Suprapubic skin (tissue), 4 donors: Measurements from ENCODE around the gene STRIT1. TPM values are rescaled to one million over a fixed set of nuclear protein-coding genes. Genes with fewer than 3 reads are reported as not detected.

Experiments
- DNase-seq, 2 donors: peaks; one replicate each; pipeline ENCODE4 v3.0.0-alpha.2; 2019; ENCODE audit warnings: low spot score in 2 of 2
- H3K27ac ChIP-seq: fragments of 200-600 bp; sonication (generic); one replicate; pipeline ENCODE4 v1.5.1; 2019
- H3K27me3 ChIP-seq: fragments of 200-600 bp; sonication (generic); one replicate; pipeline ENCODE4 v1.5.1; 2019
- H3K36me3 ChIP-seq: fragments of 200-600 bp; sonication (generic); one replicate; pipeline ENCODE4 v1.5.1; 2019
- H3K4me1 ChIP-seq: fragments of 200-600 bp; sonication (generic); one replicate; pipeline ENCODE4 v1.5.1; 2019
- H3K4me3 ChIP-seq: fragments of 200-600 bp; sonication (generic); one replicate; pipeline ENCODE4 v1.5.1; 2019; ENCODE audit warnings: mild to moderate bottlenecking
- H3K9me3 ChIP-seq: fragments of 200-600 bp; sonication (generic); one replicate; pipeline ENCODE4 v1.5.1; 2019
- EP300 ChIP-seq: sonication (generic); formaldehyde crosslinking; IDR thresholded peaks from one replicate; pipeline ENCODE4 v1.6.1; 2017; ENCODE audit warnings: antibody characterized with exemption
- POLR2A ChIP-seq, 2 donors: fragments of 450-650 bp; IDR thresholded peaks; one replicate each; pipeline ENCODE4 v1.6.1; 2017; ENCODE audit warnings: antibody characterized with exemption in 2 of 2, mild to moderate bottlenecking in 2 of 2, moderate library complexity in 2 of 2
- POLR2AphosphoS5 ChIP-seq, 3 donors: sonication (generic); formaldehyde crosslinking; IDR thresholded peaks; one replicate each; pipeline ENCODE4 v1.6.1; 2017; ENCODE audit warnings: antibody characterized with exemption in 3 of 3
- WGBS: methylation state at CpG from one replicate; pipeline ENCODE4 v1.1.5; 2018; 5-methylcytosine and 5-hydroxymethylcytosine counted together
- total RNA-seq, 4 donors: library from RNA; depleted of rRNA; stranded (reverse); fragments of >200 nt; gene quantifications; one replicate each; pipeline ENCODE4 v1.1.0, GENCODE V29; 2016
- TF ChIP-seq, protein P1 (sequence below), 2 donors: fragments of 200-600 bp in 1 of 2; fragments of 450-650 bp in 1 of 2; sonication (generic) in 1 of 2; IDR thresholded peaks; one replicate each; pipeline ENCODE4 v1.5.1; 2016 to 2019; ENCODE audit warnings: antibody characterized with exemption in 2 of 2, mild to moderate bottlenecking in 1 of 2, moderate library complexity in 1 of 2

Gene STRIT1
- total RNA-seq, 4 donors from 2014 or later, result not detected

GRCh38 chr3:155252535-155252934 lies 40.9 kb downstream of the STRIT1 start:
- H3K27me3 ChIP-seq, result no peaks in the 10 kb centered on the region
- H3K4me3 ChIP-seq, result no peak overlapping the region
- no peak for DNase-seq
- no peaks in the 10 kb centered on the region for H3K4me1 ChIP-seq
- H3K9me3 ChIP-seq, result no peaks in the 10 kb centered on the region
- no peak overlapping the region for H3K27ac ChIP-seq
- no peaks in the 10 kb centered on the region for H3K36me3 ChIP-seq
- no peak for TF ChIP-seq POLR2A (IDR thresholded peaks at IDR 0.05)
- 80% methylated on average over 3 of the region's 3 CpGs for WGBS

- H3K9me3 ChIP-seq, result no peaks in the 10 kb centered on the region
These were observed 41.5 kb downstream of the STRIT1 start for GRCh38 chr3:155252021-155252420.

GRCh38 chr3:155248531-155249187 lies 44.8 kb downstream of the STRIT1 start:
- Histone ChIP-seq H3K9me3 (no peaks in the 10 kb centered on the region), H3K27me3 (no peaks in the 10 kb centered on the region), H3K36me3 (no peaks in the 10 kb centered on the region), H3K27ac (no peak overlapping the region), H3K4me1 (no peaks in the 10 kb centered on the region), H3K4me3 (no peak overlapping the region)
- no peak for DNase-seq
- 89% methylated on average over 1 of the region's 1 CpG for WGBS
- TF ChIP-seq, protein P1, sequence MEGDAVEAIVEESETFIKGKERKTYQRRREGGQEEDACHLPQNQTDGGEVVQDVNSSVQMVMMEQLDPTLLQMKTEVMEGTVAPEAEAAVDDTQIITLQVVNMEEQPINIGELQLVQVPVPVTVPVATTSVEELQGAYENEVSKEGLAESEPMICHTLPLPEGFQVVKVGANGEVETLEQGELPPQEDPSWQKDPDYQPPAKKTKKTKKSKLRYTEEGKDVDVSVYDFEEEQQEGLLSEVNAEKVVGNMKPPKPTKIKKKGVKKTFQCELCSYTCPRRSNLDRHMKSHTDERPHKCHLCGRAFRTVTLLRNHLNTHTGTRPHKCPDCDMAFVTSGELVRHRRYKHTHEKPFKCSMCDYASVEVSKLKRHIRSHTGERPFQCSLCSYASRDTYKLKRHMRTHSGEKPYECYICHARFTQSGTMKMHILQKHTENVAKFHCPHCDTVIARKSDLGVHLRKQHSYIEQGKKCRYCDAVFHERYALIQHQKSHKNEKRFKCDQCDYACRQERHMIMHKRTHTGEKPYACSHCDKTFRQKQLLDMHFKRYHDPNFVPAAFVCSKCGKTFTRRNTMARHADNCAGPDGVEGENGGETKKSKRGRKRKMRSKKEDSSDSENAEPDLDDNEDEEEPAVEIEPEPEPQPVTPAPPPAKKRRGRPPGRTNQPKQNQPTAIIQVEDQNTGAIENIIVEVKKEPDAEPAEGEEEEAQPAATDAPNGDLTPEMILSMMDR (IDR thresholded peaks at IDR 0.05), result no peak
- TF ChIP-seq EP300 (no peak), POLR2A (IDR thresholded peaks at IDR 0.05) (no peak), POLR2AphosphoS5 (IDR thresholded peaks at IDR 0.05) (no peak)

More at GRCh38 chr3:155252021-155252420, 41.5 kb downstream of the STRIT1 start:
- TF ChIP-seq, protein P1 (IDR thresholded peaks at IDR 0.05), result no peak
- TF ChIP-seq POLR2A (IDR thresholded peaks at IDR 0.05) (no peak), EP300 (no peak), POLR2AphosphoS5 (IDR thresholded peaks at IDR 0.05) (no peak)
- Histone ChIP-seq H3K27me3 (no peaks in the 10 kb centered on the region), H3K4me3 (no peak overlapping the region), H3K27ac (no peak overlapping the region), H3K4me1 (no peaks in the 10 kb centered on the region), H3K36me3 (no peaks in the 10 kb centered on the region)
- DNase-seq, result no peak
- WGBS, result 89% methylated on average over 1 of the region's 2 CpGs

DNA sequence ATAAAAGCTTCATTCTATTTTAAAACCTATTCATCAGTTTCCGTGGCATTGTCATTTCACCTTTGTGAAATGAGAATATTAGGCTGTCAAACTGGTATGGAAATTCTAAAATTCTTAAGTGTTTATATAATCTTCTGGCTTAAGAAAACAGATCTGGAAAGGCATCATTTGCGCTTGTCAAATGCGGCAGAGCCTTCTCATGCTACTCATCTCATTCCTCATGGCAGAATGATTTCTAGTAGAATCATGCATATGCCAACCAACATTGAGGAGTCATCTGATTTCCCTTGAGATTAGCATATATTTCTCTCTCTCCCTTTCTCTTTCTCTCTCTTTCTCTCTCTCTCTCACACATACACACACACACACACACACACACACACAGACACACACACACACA lies 48.8 kb downstream of the STRIT1 start:
- no peaks in the 10 kb centered on the region for H3K27me3 ChIP-seq
- no peaks in the 10 kb centered on the region for H3K4me1 ChIP-seq
- H3K27ac ChIP-seq, result no peak overlapping the region
- no peak for DNase-seq
- TF ChIP-seq POLR2AphosphoS5 (IDR thresholded peaks at IDR 0.05) (no peak), EP300 (no peak), POLR2A (IDR thresholded peaks at IDR 0.05) (no peak)
- TF ChIP-seq, protein P1 (IDR thresholded peaks at IDR 0.05), result no peak
- no peaks in the 10 kb centered on the region for H3K36me3 ChIP-seq
- H3K9me3 ChIP-seq, result no peaks in the 10 kb centered on the region
- no peak overlapping the region for H3K4me3 ChIP-seq
- 86% methylated on average over 3 of the region's 3 CpGs for WGBS

DNA sequence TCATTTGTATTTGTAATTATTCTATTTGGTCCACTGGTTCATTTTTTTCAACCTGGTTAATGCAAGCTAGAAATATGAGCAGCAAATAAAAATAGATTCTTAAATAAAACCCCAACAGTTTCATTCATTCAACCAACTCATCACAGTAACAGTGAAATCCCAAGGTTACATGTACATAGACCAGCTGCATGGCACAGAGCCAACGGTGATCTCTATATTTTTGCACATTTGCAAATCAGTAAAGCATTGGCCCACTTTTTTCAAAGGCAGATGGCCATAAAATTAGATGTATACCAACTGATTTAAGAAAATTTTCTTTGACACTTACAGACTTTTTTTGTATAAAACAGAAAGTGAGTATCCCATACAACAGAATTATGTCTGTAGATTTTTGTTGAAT lies 49.3 kb downstream of the STRIT1 start:
- TF ChIP-seq, protein P1 (IDR thresholded peaks at IDR 0.05), result no peak
- TF ChIP-seq POLR2A (IDR thresholded peaks at IDR 0.05) (no peak), POLR2AphosphoS5 (IDR thresholded peaks at IDR 0.05) (no peak), EP300 (no peak)
- no peaks in the 10 kb centered on the region for H3K36me3 ChIP-seq
- H3K4me1 ChIP-seq, result no peaks in the 10 kb centered on the region
- no peak overlapping the region for H3K4me3 ChIP-seq
- H3K27ac ChIP-seq, result no peak overlapping the region
- no peak for DNase-seq
- H3K27me3 ChIP-seq, result no peaks in the 10 kb centered on the region
- WGBS, result 43% methylated on average over 1 of the region's 1 CpG
- H3K9me3 ChIP-seq, result no peaks in the 10 kb centered on the region

DNA sequence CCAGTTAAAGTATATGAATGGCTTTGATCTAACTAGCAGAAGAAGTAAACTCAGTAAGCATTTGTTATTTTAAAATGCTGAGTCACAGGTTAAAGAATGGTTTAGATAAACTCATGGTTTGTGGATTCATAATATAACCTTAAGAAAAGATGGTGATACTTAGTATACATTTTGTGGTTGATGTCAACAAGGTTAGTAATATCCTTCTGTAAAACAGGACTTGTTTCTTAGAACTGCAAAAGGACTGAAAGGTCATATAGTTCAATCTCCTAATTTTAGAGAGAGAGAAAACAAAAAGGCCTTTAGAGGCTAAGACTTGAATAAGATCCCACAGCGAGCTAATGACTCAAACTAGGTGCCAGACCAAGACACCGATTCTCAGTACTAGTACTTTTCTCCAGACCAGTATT lies 50.0 kb downstream of the STRIT1 start:
- Histone ChIP-seq H3K27ac (no peak overlapping the region), H3K27me3 (no peaks in the 10 kb centered on the region), H3K9me3 (no peaks in the 10 kb centered on the region), H3K4me3 (no peak overlapping the region), H3K36me3 (no peaks in the 10 kb centered on the region), H3K4me1 (no peaks in the 10 kb centered on the region)
- WGBS, result 81% methylated on average over 2 of the region's 2 CpGs
- DNase-seq, result no peak
- TF ChIP-seq POLR2A (IDR thresholded peaks at IDR 0.05) (no peak), EP300 (no peak), POLR2AphosphoS5 (IDR thresholded peaks at IDR 0.05) (no peak)
- TF ChIP-seq, protein P1 (IDR thresholded peaks at IDR 0.05), result no peak
